Hepatocyte (in vitro differentiated cells): ENCODE data around the gene ATXN10.

ENCODE experiments used
- CTCF ChIP-seq: fragments of 200-600 bp; sonication (generic); IDR thresholded peaks from 2 replicates; pipeline ENCODE4 v1.5.1; 2016; ENCODE audit warnings: antibody characterized with exemption, mild to moderate bottlenecking; ENCODE audit not compliant: poor library complexity
- EZH2 ChIP-seq: fragments of 200-600 bp; sonication (generic); IDR thresholded peaks from 2 replicates; pipeline ENCODE4 v1.6.1; 2016; ENCODE audit warnings: antibody characterized with exemption, mild to moderate bottlenecking, borderline replicate concordance

DNA sequence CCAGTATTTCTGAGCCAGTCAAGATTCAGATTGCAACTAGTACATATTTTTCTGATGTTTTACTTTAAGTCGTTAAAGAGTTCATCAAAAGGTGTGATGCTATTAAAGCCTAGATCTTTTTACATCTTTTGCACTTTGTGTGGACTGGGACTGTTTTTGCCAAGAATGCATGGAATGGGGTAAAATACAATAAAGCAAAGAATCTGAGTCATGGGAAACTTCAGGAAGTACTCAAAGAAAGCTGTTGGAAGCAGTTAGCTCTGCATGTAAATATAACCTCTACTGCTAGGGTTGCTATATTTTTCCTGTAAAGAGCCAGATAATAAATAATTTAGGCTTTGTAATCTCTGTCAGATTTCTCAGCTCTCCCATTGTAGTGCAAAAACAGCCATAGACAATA, 20.9 kb downstream of the ATXN10 start:
- no peak for TF ChIP-seq CTCF
- TF ChIP-seq EZH2: no peak
